HG03175 (cell line): Measurements from ENCODE around the gene ARHGAP10.

Experiments used
- ATAC-seq: cut with Tn5 transposase; IDR thresholded peaks from one replicate; pipeline ENCODE4 v1.9.1; 2021; ENCODE audit warnings: mild to moderate bottlenecking, moderate library complexity; ENCODE audit not compliant: unreplicated experiment

ARHGAP10 gene, protein sequence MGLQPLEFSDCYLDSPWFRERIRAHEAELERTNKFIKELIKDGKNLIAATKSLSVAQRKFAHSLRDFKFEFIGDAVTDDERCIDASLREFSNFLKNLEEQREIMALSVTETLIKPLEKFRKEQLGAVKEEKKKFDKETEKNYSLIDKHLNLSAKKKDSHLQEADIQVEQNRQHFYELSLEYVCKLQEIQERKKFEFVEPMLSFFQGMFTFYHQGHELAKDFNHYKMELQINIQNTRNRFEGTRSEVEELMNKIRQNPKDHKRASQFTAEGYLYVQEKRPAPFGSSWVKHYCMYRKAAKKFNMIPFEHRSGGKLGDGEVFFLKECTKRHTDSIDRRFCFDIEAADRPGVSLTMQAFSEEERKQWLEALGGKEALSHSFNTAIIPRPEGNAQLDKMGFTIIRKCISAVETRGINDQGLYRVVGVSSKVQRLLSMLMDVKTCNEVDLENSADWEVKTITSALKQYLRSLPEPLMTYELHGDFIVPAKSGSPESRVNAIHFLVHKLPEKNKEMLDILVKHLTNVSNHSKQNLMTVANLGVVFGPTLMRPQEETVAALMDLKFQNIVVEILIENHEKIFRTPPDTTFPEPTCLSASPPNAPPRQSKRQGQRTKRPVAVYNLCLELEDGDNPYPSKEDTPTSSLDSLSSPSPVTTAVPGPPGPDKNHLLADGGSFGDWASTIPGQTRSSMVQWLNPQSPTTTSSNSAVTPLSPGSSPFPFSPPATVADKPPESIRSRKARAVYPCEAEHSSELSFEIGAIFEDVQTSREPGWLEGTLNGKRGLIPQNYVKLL

DNA sequence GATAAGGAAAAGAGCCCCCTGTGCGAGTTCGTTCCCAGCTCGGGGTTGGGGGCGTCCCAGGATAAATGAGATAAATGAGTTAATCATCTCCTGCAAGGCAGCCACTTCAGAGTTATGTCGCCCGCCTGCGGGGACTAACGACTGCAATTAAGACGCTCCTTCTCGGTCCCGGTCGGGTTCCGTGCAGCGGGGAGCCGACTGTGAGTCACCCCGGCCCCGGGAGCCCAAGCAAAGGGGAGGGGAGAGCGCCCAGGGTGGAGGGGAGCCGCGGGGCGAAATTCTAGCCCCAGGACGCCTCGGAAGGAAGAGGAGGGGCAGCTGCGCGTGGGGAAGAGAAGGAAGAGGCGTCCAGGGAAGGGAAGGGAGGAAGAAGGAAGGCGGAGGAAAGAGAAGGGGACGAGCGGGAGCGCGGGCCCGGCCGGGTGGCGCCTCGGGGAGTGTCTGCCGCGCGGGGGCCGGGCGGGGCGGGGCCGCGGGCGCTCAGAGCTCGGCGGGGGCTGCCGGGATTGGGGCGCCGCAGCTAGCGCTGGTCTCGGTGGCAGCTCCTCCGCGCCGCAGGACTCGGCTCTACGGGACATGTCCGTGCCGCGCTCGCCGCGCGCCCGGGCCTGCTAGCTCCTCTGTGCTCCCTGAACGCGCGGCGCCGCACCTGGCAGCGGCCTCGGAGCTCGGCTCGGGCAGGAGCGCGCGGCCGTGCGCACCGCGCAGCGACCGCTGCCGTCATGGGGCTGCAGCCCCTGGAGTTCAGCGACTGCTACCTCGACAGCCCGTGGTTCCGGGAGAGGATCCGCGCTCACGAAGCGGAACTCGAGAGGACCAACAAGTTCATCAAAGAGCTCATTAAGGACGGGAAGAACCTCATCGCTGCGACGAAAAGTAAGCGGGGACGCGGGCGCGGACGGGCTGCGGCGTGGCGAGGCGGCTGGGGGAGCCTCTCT, at the start of gene ARHGAP10:
Gene ARHGAP10, plus strand, starts transcription at position 509 of the 938 bp plus-strand sequence. Its CDS starts 214 bp downstream, at position 723.
- peak; percentile 59 for ATAC-seq

DNA sequence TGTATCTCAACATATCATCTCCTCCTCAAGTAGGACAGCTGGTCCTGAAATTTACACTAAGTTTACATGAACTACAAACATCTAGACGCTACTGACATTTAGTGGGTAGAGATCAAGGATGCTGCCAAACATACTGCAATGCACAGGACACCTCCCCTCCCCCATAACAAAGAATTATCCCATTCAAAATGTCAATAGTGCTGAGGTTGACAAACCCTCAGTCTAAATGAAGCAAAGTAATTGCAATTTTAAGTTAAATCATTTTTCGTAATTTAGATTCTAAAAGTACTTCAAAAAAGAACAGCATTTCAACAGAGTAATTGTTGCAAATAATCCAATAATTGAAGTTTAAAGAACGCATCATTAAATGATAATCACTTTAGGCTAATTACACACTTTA, 49.1 kb upstream of the ARHGAP10 start:
- no peak for ATAC-seq

DNA sequence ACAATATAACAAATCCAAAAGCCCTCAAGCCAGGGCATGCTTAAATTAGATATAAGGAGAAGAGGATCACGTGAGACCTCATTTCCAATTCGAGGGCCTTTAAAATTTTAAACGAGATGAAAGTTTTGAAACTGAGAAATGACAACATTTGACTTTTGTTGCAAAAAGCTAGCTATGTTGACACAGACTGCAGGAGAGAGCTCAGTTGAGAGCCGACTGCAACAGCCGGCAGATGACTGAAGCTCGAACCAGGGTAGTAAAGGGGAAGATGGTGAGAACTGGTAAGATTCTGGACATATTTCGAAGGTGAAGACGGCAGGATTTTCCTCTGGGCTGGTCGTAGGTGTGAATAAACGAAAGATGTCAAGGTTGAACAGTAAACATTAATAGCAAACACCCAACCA, 48.7 kb upstream of the ARHGAP10 start:
- ATAC-seq: no peak

DNA sequence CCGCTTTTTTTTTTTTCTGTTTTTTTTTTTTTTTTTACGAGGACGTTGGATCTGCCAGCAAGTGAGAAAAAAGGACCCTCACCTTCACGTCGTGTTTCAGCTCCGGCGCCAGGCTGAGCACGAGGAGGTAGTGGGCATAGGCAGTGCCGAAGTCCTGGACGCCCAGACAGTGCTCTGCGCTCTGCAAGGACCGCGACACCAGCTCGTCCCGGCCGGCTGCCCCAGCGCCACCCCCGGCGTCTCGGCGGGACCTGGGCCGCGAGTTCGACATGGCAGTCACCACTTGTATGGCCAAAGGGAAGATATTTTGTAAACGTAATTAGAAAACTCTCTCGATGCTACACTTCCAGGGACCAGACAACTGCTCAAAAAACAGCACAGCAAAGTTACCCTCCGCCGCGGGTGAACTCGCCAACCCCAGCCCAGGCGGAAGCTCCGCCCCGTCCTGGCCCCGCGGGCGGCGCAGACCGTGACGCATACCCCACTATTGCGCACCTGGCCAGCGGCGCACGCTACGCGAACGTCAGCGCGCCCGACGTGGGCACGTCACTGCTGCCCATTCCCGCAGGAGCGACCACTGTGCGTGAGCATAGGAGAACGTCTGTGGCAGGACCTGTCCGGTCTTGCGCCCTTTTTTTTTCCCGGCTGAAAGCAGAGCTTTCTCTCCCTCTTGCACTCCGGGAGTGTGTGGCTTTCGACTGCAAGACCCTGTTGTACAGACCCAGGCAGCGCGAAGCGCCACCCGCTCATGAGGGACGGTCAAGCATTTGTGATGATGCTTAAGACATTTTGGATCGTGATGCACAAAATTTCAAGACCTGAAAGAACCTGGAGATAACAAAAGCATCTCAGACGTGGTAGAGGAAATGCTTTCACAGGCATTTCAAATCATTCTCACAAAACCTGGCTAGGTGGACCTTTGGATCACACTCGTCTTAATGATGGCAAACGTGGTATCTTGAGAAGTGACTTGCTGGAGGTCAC, 47.9 kb upstream of the ARHGAP10 start, which contains the start of gene PRMT9:
Gene PRMT9, minus strand, starts transcription at position 447 of the 984 bp plus-strand sequence. Its CDS starts 176 bp downstream, at position 271.
- peak; percentile 99 for ATAC-seq

DNA sequence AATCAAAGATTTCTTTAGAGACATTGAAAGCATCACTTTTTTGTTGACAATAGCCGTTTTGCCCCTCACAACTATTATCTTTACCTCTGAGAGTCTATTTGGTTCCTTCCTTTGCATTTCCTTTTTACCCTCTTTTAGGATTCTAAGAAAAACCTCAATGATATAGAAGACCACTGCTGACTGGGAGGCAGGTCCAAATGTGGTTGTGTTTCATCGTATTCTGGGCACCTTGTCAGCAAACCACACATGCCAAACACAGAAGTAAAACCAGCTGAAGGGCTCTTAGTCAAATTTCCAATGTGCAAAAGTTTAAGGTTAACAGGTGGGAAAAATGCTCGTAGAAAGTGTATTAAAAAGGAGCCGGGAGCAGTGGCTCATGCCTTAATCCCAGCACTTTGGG, 42.8 kb upstream of the ARHGAP10 start:
- ATAC-seq: no peak

DNA sequence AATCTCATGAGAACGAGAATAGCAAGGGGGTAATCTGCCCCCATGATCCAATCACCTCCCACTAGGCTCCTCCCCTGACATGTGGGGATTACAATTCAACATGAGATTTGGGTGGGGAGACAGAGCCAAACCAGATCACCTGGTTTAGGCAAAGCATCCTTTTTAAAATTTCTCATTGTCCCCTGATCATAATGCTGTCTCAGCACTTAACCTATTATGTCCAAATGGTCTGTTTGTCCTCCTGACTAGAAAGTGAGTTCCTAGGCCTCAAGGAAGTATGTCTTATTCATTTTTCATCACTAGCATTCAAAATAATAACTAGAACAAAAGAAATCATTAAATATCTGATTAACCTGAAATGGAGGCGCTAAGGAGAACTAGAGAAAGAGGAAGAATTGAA, 40.1 kb upstream of the ARHGAP10 start:
- no peak for ATAC-seq

DNA sequence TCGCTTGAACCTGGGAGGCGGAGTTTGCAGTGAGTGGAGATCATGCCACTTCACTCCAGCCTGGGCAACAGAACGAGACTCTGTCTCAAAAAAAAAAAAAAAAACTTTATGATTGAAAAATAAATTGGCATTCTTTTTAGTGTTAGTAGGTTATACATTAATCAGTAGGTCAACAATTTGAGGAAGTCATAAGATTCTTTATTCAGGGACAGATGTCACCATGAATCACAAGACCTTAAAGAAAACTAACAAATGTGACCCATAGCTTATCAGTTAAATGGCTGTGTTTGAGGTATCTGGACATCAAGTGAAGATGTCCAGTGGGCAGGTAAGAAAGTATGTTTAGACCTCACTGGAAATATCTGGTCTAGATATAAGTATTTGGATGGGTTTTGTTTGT, 38.7 kb upstream of the ARHGAP10 start:
- no peak for ATAC-seq

DNA sequence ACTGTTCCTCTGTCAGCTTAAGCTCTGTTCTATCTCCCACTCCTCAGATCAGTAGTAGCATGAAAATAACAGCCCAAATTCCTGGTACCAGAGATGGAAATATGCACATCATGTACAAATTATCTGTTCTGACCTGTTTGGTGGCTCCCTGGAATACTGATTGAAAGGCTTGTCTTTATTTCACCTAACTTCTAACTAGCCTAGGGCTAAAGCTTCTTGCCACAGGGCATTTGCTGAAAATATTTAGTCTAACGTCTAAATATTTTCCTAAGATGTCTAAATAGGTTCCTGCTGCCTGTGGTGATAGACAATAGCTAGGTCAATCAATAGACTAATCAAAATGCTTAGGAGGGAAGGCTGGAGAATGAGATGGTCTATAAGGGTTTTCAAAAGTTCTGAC, 35.0 kb upstream of the ARHGAP10 start:
- ATAC-seq: no peak

DNA sequence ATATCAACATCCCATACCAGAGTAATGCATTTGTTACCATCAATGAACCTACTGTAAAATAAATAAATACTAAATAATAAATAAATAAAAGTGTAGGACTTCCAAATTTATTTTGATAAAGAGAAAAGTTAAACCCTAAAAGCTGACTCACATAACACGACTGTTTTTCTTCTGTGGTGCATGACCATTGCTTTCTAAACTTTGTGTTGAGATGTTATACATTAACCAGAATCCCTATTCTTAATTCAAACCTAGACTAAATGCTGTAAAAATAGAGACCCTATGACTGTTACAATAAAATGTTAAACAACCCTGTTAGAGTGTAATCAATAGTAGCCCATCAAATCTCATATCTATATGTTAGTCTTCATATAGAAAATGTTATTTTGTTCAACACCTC, 27.0 kb upstream of the ARHGAP10 start:
- ATAC-seq: no peak

DNA sequence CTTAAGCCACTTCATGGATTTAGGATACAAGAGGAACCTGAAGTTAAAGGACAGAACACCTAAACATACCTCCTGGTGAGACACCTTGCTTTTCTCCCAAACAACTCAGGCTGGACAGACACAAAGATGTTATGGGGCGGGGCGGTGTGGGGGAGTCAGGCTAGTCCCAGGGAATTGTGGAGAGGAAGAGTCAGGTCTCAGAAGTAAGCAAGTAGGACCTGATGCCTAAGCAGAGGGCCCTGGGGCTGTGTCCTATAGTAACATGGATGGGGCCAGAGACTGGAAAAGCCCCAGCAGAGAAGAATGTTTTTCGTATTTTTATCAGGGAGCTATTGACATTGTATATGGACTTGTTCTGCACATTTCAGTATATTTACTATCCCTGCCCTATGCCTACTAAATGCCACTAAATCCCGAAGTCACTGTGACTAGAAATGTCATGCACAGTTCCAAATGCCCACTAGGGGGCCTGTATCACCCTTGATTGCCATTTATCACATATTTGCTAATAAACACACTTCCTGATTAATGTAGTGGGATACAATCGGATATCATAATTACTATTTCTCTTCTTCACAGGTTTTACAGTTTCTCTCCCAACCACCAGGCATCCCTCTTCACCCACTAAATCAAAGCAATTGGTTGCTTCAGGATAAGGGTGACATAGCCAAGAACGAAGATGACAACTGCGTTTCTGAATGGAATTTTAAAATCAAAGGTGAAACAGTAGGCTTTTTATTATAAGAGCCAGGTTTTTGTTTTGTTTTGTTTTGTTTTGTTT, 23.8 kb upstream of the ARHGAP10 start:
- peak; percentile 74 for ATAC-seq

DNA sequence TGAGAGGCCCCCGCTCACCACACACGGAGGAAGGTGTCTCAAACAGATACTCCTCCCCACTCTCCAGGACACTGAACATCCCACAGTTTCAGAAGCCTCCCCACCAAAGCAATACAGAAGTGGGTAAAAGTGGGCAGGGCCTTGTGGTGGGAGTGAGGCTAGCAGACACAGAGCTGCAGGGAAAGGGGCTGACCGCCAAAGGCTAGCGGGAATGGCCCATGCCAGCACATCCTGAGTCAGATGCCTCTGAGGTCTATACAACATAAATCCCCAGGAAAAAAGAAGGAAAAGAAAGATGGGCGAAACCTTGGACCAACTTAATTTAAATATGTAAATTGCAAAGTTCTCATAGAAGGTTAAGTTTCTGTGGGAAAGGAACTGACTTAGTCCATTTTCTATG, 21.9 kb upstream of the ARHGAP10 start:
- ATAC-seq: no peak

DNA sequence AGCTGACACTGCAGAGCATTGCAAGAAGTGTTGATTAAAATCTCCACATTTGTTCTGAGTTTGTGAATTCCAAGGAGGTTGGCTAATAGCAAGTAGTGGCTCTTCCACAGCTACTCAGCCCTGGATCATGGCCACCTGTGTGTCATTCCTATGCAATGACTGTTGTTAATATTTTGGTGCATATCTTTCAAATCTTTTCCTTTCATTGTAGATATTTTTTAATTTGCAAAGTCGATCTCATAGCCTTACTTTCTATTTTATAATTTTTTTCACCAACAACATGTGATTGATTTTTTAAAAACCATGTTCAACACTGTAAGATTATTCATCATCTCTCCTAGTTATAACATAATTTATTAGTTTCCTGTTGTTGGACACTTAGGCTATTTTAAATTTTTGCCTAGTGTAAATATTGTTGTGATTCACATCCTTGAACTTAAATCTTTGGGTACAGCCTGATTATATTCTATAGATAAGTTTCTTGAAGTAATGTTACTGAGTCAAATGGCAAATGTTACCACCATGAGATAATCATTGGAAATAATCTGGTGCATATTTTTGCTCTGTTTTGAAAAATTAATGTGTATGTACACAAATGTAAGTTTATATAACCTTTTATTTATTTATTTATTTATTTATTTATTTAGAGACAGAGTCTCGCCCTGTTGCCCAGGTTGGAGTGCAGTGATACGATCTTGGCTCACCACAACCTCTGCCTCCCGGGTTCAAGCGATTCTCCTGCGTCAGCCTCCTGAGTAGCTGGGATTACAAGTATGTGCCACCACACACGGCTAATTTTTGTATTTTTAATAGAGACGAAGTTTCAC, 17.1 kb upstream of the ARHGAP10 start:
- no peak for ATAC-seq

DNA sequence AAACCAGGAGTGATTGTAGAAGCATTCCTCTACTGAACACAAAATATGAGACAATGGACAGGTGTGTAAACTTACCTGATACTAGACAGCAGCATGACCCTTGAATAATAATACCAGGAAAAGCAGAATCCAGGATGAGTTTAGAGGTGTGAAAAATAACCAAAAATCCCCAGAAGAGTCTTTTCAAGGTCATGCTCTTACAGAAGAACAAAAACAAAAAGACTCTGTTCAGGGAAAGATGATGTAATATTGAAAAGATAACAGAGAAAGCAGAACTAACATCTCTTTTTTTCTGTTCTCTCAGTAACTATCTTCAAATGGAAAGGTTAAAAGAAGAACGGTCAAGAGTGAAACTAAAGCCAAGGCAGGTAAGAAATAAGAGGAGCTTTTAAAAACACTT, 14.0 kb upstream of the ARHGAP10 start:
- peak; percentile 86 for ATAC-seq

DNA sequence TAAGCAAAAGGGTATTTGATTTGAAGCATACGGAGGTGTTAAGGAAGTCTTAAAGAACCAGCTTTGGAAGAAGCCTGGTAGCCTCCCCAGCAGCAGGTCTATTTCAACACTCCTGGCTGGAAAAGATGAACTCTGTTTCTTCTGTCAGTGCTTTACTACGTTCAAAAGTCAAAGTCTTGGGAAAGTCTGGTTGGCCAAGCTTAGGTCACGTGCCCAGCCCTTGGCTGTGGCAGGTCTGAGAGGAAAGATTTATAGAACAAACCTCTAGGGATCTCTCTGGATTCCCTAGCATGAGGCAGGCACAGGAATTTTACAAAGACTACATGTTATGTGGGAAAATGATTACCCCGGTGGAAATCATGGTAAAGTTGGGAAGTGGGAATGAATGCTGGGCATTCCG, 8.6 kb upstream of the ARHGAP10 start:
- no peak for ATAC-seq

DNA sequence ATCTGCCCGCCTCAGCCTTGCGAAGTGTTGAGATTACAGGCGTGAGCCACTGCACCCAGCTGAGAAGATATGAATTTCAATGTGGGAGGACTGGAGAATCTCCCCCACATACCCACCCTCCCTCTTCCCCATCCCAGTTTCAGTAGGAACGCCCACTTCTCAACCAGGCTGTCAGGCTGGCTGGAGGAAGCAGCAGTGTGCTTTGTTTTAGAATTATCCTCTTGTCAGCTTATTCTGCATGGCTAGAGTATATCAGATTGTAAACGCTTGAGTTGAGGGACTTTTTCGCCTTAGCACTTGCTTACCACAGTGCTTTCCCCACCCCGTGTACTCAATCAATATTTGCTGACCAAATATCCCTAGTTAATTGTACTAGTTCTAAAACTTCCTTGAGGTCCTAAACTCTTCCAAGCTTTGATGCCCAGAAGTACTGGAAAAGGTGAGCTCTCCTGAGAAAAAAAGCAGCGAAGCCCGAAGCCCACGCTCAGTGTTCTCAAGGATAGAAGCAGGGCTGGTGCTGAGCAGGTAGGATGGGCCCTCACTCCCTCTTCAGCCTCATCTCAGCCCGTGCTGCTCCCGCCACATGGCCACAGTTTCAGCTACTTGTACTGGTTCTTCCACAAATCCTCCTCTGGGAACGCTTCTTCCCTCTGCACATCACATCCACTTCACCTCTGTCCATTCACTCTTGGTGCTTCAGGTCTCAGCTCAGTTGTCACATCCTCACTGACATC, 7.3 kb upstream of the ARHGAP10 start:
- ATAC-seq: no peak

DNA sequence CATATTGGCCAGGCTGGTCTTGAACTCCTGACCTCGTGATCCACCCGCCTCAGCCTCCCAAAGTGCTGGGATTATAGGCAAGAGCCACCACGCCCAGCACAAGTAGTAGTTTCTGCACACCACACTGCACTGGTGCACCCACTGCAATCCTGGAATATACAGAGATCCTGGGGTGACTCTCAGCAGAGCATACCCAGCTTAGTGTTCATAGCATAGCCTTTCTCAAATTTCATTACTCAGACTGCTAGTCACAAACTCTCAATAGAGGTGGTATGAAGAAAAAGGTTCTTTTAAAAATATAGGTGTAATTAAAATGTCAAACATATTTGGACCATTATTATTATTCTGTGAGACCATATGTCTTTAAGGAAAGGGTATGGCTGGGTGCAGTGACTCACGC, 6.2 kb upstream of the ARHGAP10 start:
- ATAC-seq: no peak

DNA sequence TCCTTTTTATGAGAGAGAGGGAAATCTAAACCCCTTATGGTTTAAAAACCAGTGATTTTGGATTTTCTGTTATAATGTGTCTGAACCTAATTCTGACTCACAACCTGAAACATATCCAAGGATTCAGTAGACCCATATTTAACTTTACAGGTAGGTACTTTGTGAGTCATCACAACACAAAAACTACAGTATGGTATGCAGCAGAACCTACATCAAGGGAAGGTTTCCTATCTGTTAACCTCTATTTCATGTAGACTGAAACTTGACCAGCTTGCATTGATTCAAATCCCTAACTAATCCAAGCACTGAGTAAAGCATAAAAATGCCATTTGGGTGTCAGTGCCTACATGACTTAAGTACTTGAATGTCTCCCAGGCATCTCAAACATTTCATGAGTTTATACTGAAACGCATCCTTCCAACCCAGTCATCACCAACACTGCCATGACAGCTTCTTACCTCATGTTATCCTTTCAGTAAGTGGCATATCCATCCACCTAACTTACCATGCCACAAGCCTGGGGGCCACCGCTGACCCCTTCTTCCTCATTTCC, 4.3 kb upstream of the ARHGAP10 start:
- no peak for ATAC-seq
